Bronchial epithelial cell (primary cell): ENCODE data around the gene GRID2IP. TPM values are rescaled to one million over a fixed set of nuclear protein-coding genes. Genes with fewer than 3 reads are reported as not detected.

Experiments
- DNase-seq: peaks from one replicate; pipeline ENCODE4 v3.0.0-alpha.2; 2010; ENCODE audit warnings: low read depth
- FAIRE-seq: peaks from 2 replicates; lab custom pipeline; 2011; peaks lifted over from hg19 to GRCh38; lab: Jason Lieb, UNC
- H3K27me3 ChIP-seq: 2 replicates; pipeline ENCODE4 v1.5.1; 2011; ENCODE audit warnings: low read length; ENCODE audit not compliant: control insufficient read depth, insufficient read depth
- H3K36me3 ChIP-seq: 2 replicates; pipeline ENCODE4 v1.5.1; 2011; ENCODE audit warnings: low read length; ENCODE audit not compliant: control insufficient read depth, insufficient read depth
- H3K4me3 ChIP-seq: 2 replicates; pipeline ENCODE4 v1.5.1; 2011; ENCODE audit warnings: mild to moderate bottlenecking, low read depth, low read length, control low read depth
- total RNA-seq: library from RNA; depleted of rRNA; stranded (reverse); fragments of >200 nt; gene quantifications from 2 replicates; pipeline ENCODE4 v1.2.1, GENCODE V29; 2014
- TF ChIP-seq, protein P1 (sequence below): IDR thresholded peaks from 2 replicates; pipeline ENCODE4 v1.5.1; 2011; ENCODE audit warnings: mild to moderate bottlenecking, moderate library complexity, low read length, control low read depth, inconsistent platforms; ENCODE audit not compliant: insufficient read depth, severe bottlenecking

GRID2IP gene
- total RNA-seq, 1 donor from 2014 or later: 0.26 TPM

GRCh38 chr7:6494365-6494764, 56.9 kb downstream of the GRID2IP start:
- peaks cover 2% of the 10 kb centered on the region for H3K27me3 ChIP-seq
- TF ChIP-seq, protein P1, sequence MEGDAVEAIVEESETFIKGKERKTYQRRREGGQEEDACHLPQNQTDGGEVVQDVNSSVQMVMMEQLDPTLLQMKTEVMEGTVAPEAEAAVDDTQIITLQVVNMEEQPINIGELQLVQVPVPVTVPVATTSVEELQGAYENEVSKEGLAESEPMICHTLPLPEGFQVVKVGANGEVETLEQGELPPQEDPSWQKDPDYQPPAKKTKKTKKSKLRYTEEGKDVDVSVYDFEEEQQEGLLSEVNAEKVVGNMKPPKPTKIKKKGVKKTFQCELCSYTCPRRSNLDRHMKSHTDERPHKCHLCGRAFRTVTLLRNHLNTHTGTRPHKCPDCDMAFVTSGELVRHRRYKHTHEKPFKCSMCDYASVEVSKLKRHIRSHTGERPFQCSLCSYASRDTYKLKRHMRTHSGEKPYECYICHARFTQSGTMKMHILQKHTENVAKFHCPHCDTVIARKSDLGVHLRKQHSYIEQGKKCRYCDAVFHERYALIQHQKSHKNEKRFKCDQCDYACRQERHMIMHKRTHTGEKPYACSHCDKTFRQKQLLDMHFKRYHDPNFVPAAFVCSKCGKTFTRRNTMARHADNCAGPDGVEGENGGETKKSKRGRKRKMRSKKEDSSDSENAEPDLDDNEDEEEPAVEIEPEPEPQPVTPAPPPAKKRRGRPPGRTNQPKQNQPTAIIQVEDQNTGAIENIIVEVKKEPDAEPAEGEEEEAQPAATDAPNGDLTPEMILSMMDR: no peak
- H3K4me3 ChIP-seq: no peak overlapping the region
- FAIRE-seq (no peak), DNase-seq (no peak)
- H3K36me3 ChIP-seq: no peaks in the 10 kb centered on the region

DNA sequence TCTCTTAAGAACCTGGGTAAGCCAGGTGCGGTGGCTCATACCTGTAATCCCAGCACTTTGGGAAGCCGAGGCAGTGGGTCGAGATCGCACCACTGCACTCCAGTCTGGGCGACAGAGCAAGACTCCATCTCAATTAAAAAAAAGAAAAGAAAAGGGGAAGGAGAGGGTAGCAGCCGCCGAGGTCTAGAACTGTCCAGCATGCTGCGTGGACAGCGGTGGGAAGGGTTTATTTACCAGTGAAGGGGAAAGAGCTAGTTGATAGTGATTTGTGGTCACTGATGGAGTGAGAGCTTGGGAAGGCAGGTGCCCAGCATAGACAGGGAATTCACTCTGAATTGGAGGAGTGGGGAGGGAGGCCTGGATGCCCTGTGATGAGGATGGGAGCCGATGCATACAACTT, 60.1 kb downstream of the GRID2IP start:
- TF ChIP-seq, protein P1: no peak
- Histone ChIP-seq H3K4me3 (no peak overlapping the region), H3K27me3 (peaks cover 2% of the 10 kb centered on the region), H3K36me3 (no peaks in the 10 kb centered on the region)
- DNase-seq (no peak), FAIRE-seq (no peak)

DNA sequence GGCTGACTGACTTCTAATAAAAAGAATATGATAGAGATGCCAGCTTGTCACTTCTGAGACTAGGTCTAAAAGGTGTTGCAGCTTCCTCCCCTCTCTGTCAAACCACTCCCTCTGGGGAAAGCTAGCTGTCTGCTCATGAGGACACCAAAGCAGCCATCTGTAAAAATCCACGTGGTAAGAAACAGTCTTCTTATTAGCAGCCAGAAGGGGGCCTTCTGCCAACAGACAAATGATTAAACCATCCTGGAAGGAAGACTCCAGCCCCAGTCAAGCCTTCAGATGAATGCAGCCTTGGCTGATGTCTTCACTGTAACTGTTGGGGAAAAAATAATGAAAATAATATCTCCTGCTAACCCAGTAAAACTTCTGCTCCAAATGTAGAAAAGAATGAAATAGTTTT, 61.6 kb downstream of the GRID2IP start:
- no peak for FAIRE-seq

DNA sequence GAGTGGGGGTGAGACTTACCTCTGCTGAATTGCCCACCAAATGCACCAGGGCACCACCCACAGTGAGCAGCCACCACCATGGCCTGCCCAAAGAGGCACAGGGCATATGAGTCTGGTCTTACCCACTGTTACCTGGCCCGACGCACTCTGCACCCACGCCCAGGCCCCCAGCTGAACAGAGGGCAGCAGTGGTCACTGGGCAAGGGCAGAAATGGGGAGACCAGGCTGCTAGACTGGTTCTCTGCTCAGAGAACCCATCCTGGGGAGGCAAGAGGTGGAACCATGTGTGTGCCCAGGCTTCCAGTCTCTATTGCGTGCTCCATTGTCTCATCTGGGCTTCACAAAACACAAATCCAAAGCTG, 64.1 kb downstream of the GRID2IP start:
- Histone ChIP-seq H3K36me3 (peaks cover 1% of the 10 kb centered on the region), H3K27me3 (peaks cover 2% of the 10 kb centered on the region), H3K4me3 (no peak overlapping the region)
- DNase-seq (no peak), FAIRE-seq (no peak)
- TF ChIP-seq, protein P1: no peak

More for the DNA sequence above, 61.6 kb downstream of the GRID2IP start:
- H3K4me3 ChIP-seq: no peak overlapping the region
- no peak for DNase-seq
- peaks cover 2% of the 10 kb centered on the region for H3K27me3 ChIP-seq
- TF ChIP-seq, protein P1: no peak
- no peaks in the 10 kb centered on the region for H3K36me3 ChIP-seq

DNA sequence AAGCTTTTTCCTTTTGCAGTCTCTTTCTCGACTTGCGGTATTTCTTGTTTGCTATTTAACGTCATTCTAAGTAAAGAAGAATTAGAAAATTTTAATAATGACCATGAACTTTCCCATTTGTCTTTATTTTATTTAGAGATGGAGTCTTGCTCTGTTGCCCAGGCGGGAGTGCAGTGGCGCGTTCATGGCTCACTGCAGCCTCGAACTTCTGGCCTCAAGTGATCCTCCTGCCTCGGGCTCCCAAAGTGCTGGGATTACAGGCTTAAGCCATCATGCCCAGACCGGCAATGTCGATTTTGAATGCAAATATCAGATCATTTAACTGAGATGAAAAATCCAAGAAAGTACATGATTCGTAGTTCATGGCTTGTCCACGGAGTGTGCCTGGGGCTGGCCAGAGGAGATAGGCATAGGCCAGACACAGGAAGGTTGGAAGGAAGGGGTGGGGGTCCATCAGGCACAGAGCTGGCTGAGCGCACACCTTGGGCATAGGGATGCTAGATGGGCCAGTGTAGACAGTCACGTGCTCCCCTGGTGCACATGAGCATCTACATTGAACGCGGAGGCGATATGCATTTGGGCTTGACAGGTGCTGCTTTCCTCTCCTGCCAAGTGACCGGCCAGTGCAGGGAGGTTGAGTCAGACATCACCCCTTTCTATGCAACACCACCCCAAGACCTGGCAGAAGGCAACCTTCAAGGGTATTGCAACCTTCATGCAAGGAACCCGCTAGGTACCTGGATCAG, 64.7 kb downstream of the GRID2IP start:
- TF ChIP-seq, protein P1: no peak
- peaks cover 1% of the 10 kb centered on the region for H3K36me3 ChIP-seq
- no peak overlapping the region for H3K4me3 ChIP-seq
- H3K27me3 ChIP-seq: no peaks in the 10 kb centered on the region
- no peak for DNase-seq
- no peak for FAIRE-seq

GRCh38 chr7:6482743-6483119, 68.5 kb downstream of the GRID2IP start:
- DNase-seq (no peak), FAIRE-seq (no peak)
- Histone ChIP-seq H3K36me3 (peaks cover 1% of the 10 kb centered on the region), H3K27me3 (no peaks in the 10 kb centered on the region), H3K4me3 (peak overlapping the region; percentile 95)
- TF ChIP-seq, protein P1: no peak
